ENCODE data around the gene NSUN2.

The NSUN2 gene

DNA sequence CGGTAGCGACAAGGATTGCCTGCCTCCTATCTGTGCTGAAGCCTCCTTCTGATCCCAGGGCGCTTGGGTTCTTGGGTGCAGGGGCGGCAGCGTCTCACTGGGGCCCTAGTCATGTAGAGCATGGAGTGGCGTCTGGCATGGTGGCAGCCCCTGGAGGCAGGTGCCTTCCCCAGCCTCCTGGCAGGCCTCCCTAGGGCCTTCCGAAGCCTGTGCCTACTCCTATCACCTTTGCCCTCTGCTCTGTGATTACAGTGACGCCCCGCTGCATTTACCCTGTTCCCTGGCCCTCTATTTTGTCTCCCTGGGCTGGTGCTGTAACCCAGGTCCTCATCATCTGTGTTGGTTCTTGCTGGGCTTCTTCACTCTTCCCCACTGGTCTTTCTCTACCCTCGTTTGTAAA, 4.2 kb upstream of the NSUN2 start:
- no peak for DNase-seq (ENCODE audit: low read depth)
- TF ChIP-seq, protein P1, sequence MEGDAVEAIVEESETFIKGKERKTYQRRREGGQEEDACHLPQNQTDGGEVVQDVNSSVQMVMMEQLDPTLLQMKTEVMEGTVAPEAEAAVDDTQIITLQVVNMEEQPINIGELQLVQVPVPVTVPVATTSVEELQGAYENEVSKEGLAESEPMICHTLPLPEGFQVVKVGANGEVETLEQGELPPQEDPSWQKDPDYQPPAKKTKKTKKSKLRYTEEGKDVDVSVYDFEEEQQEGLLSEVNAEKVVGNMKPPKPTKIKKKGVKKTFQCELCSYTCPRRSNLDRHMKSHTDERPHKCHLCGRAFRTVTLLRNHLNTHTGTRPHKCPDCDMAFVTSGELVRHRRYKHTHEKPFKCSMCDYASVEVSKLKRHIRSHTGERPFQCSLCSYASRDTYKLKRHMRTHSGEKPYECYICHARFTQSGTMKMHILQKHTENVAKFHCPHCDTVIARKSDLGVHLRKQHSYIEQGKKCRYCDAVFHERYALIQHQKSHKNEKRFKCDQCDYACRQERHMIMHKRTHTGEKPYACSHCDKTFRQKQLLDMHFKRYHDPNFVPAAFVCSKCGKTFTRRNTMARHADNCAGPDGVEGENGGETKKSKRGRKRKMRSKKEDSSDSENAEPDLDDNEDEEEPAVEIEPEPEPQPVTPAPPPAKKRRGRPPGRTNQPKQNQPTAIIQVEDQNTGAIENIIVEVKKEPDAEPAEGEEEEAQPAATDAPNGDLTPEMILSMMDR (conservative IDR thresholded peaks at IDR 0.05; ENCODE audit: control insufficient read depth, insufficient read depth, low read depth, low read length) = no peak
- H3K4me3 ChIP-seq (ENCODE audit: control insufficient read depth, low read depth, low read length) = no peak overlapping the region

DNA sequence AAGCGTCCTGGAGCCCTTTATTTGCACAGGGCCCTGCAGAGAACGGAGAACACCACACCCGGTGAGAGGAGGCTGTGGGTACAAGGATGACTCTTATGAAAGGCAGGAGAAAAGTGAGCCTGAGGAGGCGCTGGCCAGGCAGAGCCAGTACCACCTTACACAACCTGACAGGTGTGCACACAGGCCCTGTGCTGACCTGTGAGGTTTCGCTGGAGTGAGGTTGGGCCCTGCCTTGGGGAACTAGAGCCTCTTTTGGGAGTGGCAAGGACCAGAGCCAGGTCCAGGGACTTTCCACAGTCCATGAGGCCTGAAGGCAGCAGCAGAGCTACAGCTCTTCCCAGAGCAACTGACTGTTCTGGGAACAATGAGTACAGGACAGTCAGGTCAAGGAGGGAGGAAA, 3.4 kb upstream of the NSUN2 start:
- no peak overlapping the region for H3K4me3 ChIP-seq (ENCODE audit: control insufficient read depth, low read depth, low read length)
- no peak for DNase-seq (ENCODE audit: low read depth)
- TF ChIP-seq, protein P1 (conservative IDR thresholded peaks at IDR 0.05; ENCODE audit: control insufficient read depth, insufficient read depth, low read depth, low read length) = no peak

- DNase-seq (ENCODE audit: low read depth) = no peak
- TF ChIP-seq, protein P1 (conservative IDR thresholded peaks at IDR 0.05; ENCODE audit: control insufficient read depth, insufficient read depth, low read depth, low read length) = no peak
- no peak overlapping the region for H3K4me3 ChIP-seq (ENCODE audit: control insufficient read depth, low read depth, low read length)
Observed at GRCh38 chr5:6634788-6635430, 2.1 kb upstream of the NSUN2 start.

GRCh38 chr5:6634306-6634705, 1.5 kb upstream of the NSUN2 start:
- H3K4me3 ChIP-seq (ENCODE audit: control insufficient read depth, low read depth, low read length) = peak overlapping the region; percentile 94
- TF ChIP-seq, protein P1 (conservative IDR thresholded peaks at IDR 0.05; ENCODE audit: control insufficient read depth, insufficient read depth, low read depth, low read length) = no peak
- DNase-seq (ENCODE audit: low read depth) = no peak

- DNase-seq (ENCODE audit: low read depth) = no peak
- TF ChIP-seq, protein P1 (conservative IDR thresholded peaks at IDR 0.05; ENCODE audit: control insufficient read depth, insufficient read depth, low read depth, low read length) = no peak
- H3K4me3 ChIP-seq (ENCODE audit: control insufficient read depth, low read depth, low read length) = peak overlapping the region; percentile 94
Observed at GRCh38 chr5:6633469-6634245, 813 bp upstream of the NSUN2 start.

GRCh38 chr5:6632324-6632887, 438 bp downstream of the NSUN2 start:
- peak overlapping the region; percentile 94 for H3K4me3 ChIP-seq (ENCODE audit: control insufficient read depth, low read depth, low read length)
- TF ChIP-seq, protein P1 (conservative IDR thresholded peaks at IDR 0.05; ENCODE audit: control insufficient read depth, insufficient read depth, low read depth, low read length) = no peak
- DNase-seq (ENCODE audit: low read depth) = no peak

All from fibroblast of mammary gland (primary cell).